ENCODE results near the gene TMEM184A.

DNA sequence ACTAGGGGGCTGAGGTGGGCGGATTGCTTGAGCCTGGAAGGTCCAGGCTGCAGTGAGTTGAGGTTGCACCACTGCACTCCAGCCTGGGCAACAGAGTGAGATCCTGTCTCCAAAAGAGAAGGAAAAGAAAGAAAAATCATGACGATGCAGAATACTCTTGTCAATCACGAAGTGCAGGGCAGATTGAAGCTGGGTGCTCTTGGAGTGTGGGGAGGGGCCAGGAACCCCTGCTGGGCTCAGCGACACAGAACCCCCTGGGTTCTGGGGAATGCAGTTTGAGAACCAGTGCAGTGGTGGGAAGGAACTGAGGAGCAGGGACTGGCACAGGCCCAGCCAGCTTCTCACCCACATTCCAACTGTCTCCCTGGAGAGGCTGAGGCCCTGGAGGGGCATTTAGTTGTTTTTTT lies 41.0 kb downstream of the TMEM184A start:
- TF ChIP-seq POLR2A (IDR thresholded peaks at IDR 0.05) (no peak), POLR2AphosphoS5 (IDR thresholded peaks at IDR 0.05; ENCODE audit: insufficient read depth in 1 of 2, low read depth in 1 of 2) (no peak)
- TF ChIP-seq, protein P1, sequence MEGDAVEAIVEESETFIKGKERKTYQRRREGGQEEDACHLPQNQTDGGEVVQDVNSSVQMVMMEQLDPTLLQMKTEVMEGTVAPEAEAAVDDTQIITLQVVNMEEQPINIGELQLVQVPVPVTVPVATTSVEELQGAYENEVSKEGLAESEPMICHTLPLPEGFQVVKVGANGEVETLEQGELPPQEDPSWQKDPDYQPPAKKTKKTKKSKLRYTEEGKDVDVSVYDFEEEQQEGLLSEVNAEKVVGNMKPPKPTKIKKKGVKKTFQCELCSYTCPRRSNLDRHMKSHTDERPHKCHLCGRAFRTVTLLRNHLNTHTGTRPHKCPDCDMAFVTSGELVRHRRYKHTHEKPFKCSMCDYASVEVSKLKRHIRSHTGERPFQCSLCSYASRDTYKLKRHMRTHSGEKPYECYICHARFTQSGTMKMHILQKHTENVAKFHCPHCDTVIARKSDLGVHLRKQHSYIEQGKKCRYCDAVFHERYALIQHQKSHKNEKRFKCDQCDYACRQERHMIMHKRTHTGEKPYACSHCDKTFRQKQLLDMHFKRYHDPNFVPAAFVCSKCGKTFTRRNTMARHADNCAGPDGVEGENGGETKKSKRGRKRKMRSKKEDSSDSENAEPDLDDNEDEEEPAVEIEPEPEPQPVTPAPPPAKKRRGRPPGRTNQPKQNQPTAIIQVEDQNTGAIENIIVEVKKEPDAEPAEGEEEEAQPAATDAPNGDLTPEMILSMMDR (IDR thresholded peaks at IDR 0.05) = no peak
